ENCODE data around the gene ZNF337. TPM values are rescaled to one million over a fixed set of nuclear protein-coding genes. Genes with fewer than 3 reads are reported as not detected.
"Not testable (repeated sequence)": the region's sequence is repeated elsewhere in the genome, so short reads cannot be mapped to it uniquely, and the experiment has no call there.

ZNF337 gene
- total and polyA plus RNA-seq, 2 of the 13 experiments (the other 11 are each of a cell fraction or from before 2014, with no cell fraction given) = 17.0 to 19.6 TPM

DNA sequence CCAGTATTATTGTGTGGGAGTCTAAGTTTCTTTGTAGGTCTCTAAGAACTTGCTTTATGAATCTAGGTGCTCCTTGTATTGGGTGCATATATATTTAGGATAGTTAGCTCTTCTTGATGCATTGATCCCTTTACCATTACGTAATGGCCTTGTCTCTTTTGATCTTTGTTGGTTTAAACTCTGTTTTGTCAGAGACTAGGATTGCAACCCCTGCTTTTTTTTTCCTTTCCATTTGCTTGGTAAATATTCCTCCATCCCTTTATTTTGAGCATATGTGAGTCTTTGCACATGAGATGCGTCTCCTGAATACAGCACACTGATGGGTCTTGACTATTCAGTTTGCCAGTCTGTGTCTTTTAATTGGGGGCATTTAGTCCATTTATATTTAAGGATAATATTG is 7.7 kb upstream of the ZNF337 start (continued):
- not testable (repeated sequence) for TF ChIP-seq SOX13 (IDR thresholded peaks at IDR 0.05); ATF7 (CRISPR knock-in tag; IDR thresholded peaks at IDR 0.05); EP300 (CRISPR knock-in tag; IDR thresholded peaks at IDR 0.05; ENCODE audit: borderline replicate concordance); FOXP1 (IDR thresholded peaks at IDR 0.05)
- TF ChIP-seq SOX13 (CRISPR knock-in tag; conservative IDR thresholded peaks at IDR 0.05 in 1 of 2, IDR thresholded peaks at IDR 0.05 in 1 of 2) = peak in 1 of 2 experiments; percentile 68; a peak in 1 of 4 replicates
- TF ChIP-seq HDAC2 (CRISPR knock-in tag; IDR thresholded peaks at IDR 0.05) = peak; percentile 19; the same call in 1 of the 2 replicates
- peak; percentile 88 for TF ChIP-seq ATF7 (IDR thresholded peaks at IDR 0.05)
- peak in 1 of 2 experiments; percentile 13; a peak in 1 of 4 replicates for TF ChIP-seq EP300 (IDR thresholded peaks at IDR 0.05; ENCODE audit: low read depth in 2 of 2, low read length in 2 of 2)
- peak; percentile 55; the same call in 1 of the 2 replicates for TF ChIP-seq ZNF670 (CRISPR knock-in tag; IDR thresholded peaks at IDR 0.05; ENCODE audit: borderline replicate concordance)
- TF ChIP-seq BCL6 (CRISPR knock-in tag; IDR thresholded peaks at IDR 0.05) = 0 out of 2 replicates have a peak, but pooled peaks have one; percentile 20
- peak; percentile 4; the same call in 1 of the 2 replicates for TF ChIP-seq PHF21A (CRISPR knock-in tag; IDR thresholded peaks at IDR 0.05)
- TF ChIP-seq, protein P1, sequence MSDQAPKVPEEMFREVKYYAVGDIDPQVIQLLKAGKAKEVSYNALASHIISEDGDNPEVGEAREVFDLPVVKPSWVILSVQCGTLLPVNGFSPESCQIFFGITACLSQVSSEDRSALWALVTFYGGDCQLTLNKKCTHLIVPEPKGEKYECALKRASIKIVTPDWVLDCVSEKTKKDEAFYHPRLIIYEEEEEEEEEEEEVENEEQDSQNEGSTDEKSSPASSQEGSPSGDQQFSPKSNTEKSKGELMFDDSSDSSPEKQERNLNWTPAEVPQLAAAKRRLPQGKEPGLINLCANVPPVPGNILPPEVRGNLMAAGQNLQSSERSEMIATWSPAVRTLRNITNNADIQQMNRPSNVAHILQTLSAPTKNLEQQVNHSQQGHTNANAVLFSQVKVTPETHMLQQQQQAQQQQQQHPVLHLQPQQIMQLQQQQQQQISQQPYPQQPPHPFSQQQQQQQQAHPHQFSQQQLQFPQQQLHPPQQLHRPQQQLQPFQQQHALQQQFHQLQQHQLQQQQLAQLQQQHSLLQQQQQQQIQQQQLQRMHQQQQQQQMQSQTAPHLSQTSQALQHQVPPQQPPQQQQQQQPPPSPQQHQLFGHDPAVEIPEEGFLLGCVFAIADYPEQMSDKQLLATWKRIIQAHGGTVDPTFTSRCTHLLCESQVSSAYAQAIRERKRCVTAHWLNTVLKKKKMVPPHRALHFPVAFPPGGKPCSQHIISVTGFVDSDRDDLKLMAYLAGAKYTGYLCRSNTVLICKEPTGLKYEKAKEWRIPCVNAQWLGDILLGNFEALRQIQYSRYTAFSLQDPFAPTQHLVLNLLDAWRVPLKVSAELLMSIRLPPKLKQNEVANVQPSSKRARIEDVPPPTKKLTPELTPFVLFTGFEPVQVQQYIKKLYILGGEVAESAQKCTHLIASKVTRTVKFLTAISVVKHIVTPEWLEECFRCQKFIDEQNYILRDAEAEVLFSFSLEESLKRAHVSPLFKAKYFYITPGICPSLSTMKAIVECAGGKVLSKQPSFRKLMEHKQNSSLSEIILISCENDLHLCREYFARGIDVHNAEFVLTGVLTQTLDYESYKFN (CRISPR knock-in tag; conservative IDR thresholded peaks at IDR 0.05) = peak; percentile 60
- TF ChIP-seq ZMYM4 (CRISPR knock-in tag; IDR thresholded peaks at IDR 0.05) = peak; percentile 23; the same call in 1 of the 2 replicates
- peak; percentile 72; the same call in 1 of the 2 replicates for TF ChIP-seq FOXP1 (CRISPR knock-in tag; IDR thresholded peaks at IDR 0.05)
- peak; percentile 77 for TF ChIP-seq ONECUT2 (CRISPR knock-in tag; IDR thresholded peaks at IDR 0.05)
- TF ChIP-seq, protein P2, sequence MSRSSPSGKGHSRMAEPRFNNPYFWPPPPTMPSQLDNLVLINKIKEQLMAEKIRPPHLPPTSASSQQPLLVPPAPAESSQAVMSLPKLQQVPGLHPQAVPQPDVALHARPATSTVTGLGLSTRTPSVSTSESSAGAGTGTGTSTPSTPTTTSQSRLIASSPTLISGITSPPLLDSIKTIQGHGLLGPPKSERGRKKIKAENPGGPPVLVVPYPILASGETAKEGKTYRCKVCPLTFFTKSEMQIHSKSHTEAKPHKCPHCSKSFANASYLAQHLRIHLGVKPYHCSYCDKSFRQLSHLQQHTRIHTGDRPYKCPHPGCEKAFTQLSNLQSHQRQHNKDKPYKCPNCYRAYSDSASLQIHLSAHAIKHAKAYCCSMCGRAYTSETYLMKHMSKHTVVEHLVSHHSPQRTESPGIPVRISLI (CRISPR knock-in tag; IDR thresholded peaks at IDR 0.05; ENCODE audit: borderline replicate concordance) = peak; percentile 92
- TF ChIP-seq, protein P3, sequence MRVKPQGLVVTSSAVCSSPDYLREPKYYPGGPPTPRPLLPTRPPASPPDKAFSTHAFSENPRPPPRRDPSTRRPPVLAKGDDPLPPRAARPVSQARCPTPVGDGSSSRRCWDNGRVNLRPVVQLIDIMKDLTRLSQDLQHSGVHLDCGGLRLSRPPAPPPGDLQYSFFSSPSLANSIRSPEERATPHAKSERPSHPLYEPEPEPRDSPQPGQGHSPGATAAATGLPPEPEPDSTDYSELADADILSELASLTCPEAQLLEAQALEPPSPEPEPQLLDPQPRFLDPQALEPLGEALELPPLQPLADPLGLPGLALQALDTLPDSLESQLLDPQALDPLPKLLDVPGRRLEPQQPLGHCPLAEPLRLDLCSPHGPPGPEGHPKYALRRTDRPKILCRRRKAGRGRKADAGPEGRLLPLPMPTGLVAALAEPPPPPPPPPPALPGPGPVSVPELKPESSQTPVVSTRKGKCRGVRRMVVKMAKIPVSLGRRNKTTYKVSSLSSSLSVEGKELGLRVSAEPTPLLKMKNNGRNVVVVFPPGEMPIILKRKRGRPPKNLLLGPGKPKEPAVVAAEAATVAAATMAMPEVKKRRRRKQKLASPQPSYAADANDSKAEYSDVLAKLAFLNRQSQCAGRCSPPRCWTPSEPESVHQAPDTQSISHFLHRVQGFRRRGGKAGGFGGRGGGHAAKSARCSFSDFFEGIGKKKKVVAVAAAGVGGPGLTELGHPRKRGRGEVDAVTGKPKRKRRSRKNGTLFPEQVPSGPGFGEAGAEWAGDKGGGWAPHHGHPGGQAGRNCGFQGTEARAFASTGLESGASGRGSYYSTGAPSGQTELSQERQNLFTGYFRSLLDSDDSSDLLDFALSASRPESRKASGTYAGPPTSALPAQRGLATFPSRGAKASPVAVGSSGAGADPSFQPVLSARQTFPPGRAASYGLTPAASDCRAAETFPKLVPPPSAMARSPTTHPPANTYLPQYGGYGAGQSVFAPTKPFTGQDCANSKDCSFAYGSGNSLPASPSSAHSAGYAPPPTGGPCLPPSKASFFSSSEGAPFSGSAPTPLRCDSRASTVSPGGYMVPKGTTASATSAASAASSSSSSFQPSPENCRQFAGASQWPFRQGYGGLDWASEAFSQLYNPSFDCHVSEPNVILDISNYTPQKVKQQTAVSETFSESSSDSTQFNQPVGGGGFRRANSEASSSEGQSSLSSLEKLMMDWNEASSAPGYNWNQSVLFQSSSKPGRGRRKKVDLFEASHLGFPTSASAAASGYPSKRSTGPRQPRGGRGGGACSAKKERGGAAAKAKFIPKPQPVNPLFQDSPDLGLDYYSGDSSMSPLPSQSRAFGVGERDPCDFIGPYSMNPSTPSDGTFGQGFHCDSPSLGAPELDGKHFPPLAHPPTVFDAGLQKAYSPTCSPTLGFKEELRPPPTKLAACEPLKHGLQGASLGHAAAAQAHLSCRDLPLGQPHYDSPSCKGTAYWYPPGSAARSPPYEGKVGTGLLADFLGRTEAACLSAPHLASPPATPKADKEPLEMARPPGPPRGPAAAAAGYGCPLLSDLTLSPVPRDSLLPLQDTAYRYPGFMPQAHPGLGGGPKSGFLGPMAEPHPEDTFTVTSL (CRISPR knock-in tag; IDR thresholded peaks at IDR 0.05; ENCODE audit: borderline replicate concordance) = peak; percentile 74; the same call in 1 of the 2 replicates
- peak; percentile 79 for TF ChIP-seq THAP11 (CRISPR knock-in tag; IDR thresholded peaks at IDR 0.05)
- 0 out of 2 replicates have a peak, but pooled peaks have one; percentile 50 for TF ChIP-seq ZNF33A (CRISPR knock-in tag; IDR thresholded peaks at IDR 0.05; ENCODE audit: borderline replicate concordance)
- TF ChIP-seq ZNF12 (CRISPR knock-in tag; IDR thresholded peaks at IDR 0.05) = peak; percentile 44; the same call in 1 of the 2 replicates
- TF ChIP-seq HDAC1 (CRISPR knock-in tag; IDR thresholded peaks at IDR 0.05) = peak; percentile 59; the same call in 1 of the 2 replicates
